Hepatic stellate cell (primary cell): ENCODE results near the gene NOL3.
A peak's percentile ranks its signal among the peaks of the same experiment; 100 is the strongest.

ENCODE experiments used
- DNase-seq: peaks from one replicate; pipeline ENCODE4 v3.0.0; 2011; ENCODE audit warnings: low spot score

The NOL3 gene

GRCh38 chr16:67206838-67207248 is 36.5 kb downstream of the NOL3 start:
- no peak for DNase-seq

DNA sequence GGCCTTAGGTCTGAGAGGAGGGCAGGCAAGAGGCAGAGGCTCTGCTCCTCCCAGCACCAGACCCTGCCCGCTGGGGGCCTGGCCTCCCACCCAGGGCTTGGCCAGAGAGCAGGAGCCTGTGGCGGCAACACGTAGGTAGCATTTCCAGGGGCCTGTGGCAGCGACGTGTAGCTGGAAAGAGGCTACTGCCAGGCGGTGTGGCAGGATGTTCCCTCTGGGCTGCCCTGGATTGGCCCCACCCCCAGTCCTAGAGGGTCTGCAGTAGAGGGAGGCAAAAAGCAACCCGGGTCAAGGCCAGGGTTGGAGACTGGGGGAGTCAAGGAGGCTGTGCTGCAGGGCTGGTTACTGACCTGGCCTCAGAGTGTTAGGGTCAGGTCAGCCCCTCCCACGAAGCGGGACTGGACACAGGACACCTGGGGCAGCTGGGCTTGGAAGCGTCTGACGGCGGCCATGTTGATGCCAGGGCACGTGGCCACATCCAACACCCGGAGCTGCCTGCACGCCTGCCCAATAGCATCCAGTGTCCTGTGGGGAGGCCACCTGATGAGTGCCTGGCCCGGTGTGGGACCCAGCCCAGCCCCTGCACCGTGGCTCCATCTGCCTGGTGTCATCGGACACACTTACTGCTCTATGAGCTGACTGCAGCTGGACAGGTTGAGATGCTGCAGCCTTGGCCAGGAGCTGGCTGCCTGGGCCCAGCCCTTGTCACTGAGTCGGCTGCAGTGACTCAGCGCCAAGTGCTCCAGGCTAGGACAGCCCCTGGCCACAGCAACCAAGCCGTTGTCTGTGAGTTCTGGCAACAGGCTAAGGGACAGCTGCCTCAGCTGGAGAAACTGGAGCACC is 37.1 kb downstream of the NOL3 start:
- peak; percentile 81 for DNase-seq

DNA sequence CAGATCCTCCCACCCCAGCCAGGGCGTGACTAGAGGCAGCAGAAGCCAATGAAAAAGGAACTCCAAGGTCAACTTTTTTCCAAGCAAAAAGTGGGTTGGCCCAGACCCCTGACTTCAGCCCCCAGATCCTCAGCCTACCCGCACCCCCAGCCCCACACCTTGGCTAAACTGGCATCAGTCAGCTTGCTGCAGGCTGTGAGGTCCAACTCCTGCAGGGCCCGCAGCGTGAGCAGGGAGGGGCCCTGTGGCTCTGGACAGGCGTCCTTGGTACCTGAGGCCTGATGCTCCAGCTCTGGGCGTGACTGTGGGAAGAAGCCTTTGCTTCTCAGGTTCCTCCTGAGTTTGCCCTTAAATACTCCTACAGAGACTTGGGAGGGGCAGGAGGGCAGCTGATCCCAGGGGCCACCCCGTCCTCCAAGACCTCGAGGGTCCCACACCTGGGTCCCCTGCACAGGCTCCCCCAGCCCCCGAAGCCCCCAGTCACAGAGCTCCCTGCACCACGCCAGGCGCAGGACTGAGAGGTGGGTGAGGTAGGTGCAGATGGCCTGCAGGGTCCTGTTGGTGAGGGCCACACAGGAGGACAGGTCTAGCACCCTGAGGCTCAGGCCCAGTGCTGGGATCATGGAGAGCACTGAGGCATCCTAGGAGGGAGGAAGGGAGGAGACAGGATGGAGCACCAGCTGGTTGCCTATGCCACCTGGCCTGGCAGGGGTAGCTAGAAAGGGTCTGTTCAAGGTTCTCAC is 38.0 kb downstream of the NOL3 start:
- no peak for DNase-seq

DNA sequence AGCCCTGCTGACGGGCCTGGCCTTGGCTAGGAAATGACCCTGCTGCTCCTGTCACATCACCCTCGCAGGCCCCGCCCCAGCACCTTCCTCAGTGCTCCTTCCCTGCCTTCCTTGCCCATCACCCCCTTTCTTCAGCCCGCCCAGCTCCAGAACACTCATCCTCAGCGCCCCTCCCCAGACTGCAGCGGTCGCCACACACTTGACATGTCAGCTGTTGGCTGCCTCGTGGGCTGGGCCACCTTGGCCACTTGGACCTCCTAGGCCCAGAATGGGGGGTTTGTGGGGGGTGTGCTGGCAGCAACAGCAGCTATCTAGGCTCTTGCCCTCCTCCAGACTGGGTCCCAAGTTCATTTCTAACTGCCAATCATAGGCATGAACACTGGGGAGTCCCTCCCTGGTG is 39.2 kb downstream of the NOL3 start:
- DNase-seq: no peak

DNA sequence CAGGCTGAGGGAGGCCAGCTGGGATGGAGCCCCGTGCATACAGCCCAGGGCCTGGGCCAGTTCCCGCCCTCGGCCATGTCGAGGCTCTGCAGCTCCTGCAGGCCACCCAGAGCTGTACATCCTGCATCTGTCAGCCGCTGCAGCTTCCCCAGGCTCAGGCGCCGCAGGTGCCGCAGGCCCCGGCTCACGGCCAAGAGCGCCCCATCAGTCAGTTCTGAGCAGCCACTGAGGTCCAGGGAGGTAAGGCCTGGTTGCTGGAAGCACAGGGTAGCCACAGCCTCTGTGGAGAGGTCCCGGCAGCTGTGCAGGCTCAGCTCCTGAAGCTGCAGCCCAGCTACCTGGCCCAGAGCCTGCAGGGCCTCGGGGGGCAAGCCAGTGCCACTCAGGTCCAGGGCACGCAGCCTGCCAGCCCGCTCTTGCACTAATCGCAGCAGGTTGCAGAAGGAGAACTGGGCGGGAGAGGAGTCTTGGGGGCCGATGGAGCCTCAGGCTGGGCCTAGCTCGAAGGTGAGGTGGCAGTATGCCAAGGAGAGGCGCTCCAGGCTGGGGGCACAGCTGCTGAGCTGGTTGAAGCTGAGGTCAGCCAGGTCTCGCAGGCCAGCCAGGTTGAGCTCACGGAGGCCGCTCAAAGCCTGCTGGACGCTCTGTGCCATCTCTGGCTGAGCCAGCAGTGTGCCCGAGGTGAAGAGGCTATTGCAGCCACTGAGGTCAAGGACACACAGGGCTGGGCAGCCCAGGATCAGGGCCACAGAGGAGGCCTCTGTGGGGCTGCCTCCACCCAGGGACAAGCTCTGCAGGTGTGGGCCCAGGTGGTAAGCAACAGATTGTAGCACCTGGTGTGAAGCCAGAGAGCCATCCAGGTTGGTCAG is 40.0 kb downstream of the NOL3 start:
- no peak for DNase-seq

DNA sequence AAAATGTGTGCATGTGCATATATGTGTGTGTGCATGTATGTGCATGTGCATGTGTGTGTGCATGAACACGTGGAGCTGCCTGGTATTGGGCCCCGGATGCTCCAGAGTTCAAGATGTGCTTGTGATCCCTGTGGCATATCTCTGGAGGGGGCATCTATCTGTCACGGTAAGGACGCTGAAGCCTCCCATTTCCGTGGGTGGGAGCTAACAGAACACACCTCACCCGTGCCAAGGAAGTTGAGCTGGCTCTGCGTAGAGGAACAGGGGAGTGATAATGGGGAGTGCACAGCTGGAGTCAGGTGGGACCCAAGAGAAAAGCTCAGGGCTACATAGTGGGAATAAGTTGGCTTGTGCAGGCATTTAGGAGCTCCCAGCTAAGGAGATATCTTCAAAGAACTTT is 41.3 kb downstream of the NOL3 start:
- DNase-seq: no peak

- no peak for DNase-seq
These were observed 42.4 kb downstream of the NOL3 start for GRCh38 chr16:67212766-67213165.

DNA sequence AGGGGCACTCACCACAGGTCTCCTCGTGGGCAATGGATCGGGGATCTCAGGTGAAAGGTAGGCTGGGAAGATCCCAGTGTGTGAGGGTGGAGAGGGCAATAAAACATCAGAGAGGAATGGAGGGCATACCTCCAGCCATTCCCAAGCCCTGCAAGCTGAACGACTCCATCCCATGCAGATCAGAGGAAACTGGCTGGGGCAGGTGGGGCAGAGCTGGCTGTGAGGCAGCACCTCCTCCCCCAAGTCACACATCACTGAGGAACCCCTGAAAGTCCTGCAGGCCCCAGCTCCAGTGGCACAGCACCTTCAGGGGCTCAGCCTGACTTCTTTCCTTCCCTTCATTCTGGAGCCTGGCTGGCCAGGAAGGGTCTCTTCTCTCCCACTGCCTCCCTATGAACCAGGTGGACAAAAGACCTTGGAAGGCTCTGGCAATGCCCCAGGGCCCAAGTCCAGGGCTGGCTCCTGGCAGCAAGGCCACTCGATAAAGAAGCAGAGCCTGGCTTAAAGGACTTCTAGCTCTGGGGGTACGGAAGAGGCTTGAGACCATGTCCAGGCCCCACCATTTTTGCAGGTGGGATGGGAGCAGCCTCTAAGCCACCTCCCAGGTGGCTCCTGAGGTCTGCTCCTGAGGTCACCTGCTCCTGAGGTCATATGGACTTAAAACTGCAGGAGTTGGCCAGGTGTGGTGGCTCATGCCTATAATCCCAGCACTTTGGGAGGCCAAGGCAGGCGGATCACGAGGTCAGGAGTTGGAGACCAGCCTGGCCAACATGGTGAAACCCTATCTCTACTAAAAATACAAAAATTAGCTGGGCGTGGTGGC is 43.1 kb downstream of the NOL3 start:
- DNase-seq: no peak

GRCh38 chr16:67215706-67216105 is 45.4 kb downstream of the NOL3 start:
- DNase-seq: no peak

DNA sequence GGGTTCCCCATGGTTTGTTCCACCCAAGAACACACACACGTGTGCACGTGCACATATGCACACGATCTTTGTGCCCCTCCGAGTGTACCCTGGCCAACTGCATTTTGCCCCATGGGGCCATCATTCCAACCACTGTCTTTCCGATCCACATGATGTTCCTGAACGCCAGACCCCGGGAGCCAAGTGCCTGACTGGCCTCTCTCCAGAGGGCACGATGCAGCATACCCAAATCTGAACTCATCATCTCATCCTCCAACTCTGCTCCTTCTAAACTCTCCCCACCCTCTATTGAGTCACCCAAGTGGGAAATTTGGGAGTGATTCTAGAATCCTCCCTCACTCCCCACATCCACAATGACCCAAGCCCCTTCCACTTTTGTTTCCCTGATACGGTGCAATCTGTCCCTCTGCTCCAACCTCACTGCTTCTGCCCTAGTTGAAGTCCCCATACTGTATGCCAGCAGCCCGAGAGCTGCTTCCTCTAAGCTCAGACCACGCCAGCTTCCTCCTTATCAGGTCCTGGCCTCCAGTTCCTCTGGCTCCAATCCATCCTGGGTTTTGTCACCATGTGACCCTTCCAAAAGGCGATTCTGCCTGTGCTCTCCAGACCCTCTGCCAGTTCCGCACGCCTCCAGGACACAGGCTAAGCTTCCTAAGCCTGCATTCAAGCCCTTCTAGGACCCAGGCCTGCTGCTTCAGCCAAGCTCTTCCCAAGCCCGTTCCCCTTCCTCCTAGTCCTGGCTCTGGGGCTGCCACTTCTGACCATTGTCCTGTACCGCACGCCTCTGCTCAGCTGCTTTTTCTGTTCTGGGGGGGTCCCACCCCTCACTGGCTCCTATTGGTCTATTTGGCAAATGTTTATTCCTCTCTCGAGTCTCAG is 46.5 kb downstream of the NOL3 start:
- no peak for DNase-seq

DNA sequence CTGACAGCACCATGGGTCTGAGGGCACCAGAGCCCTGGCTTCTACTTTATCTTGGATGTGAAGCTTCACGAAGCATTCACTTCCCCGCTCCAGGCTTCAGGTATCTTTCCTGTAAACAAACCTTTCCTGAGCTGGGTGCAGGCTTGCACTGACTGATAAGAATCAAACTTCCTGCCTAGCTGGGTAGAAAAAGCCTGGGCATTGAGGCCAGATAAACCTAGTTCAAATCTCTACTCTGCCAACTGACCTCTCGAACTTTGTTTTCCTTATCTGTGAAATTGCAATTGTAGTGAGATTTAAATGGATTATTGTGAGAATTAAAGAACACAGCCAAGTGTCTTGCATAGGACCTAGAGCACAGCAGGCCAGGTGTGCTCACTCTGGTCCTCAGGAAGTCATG is 53.7 kb downstream of the NOL3 start:
- DNase-seq: no peak
